Panc1 (cell line): ENCODE data around the gene CCDC169.

ENCODE experiments used
- POLR2AphosphoS5 ChIP-seq: IDR thresholded peaks from 2 replicates; pipeline ENCODE4 v1.6.1; 2012; ENCODE audit warnings: mild to moderate bottlenecking, low read depth, low read length, moderate library complexity
- REST ChIP-seq, 2 experiments: IDR thresholded peaks; 2 replicates each; pipeline ENCODE4 v1.6.1; 2011 to 2012; ENCODE audit warnings: low read depth in 2 of 2, control low read depth in 1 of 2, low read length in 1 of 2, mild to moderate bottlenecking in 1 of 2, moderate library complexity in 1 of 2; ENCODE audit not compliant: insufficient read depth in 1 of 2
- SIN3A ChIP-seq: IDR thresholded peaks from 2 replicates; pipeline ENCODE4 v1.6.1; 2012; ENCODE audit warnings: low read depth, mild to moderate bottlenecking, low read length, moderate library complexity, borderline replicate concordance; ENCODE audit not compliant: insufficient read depth
- TF ChIP-seq, protein P1 (sequence below): fragments of 450-650 bp; IDR thresholded peaks from 2 replicates; pipeline ENCODE4 v1.5.1; 2017; ENCODE audit warnings: mild to moderate bottlenecking

- TF ChIP-seq REST (IDR thresholded peaks at IDR 0.05; ENCODE audit: insufficient read depth in 1 of 2, low read depth in 2 of 2, low read length in 1 of 2) = no peak
- TF ChIP-seq, protein P1, sequence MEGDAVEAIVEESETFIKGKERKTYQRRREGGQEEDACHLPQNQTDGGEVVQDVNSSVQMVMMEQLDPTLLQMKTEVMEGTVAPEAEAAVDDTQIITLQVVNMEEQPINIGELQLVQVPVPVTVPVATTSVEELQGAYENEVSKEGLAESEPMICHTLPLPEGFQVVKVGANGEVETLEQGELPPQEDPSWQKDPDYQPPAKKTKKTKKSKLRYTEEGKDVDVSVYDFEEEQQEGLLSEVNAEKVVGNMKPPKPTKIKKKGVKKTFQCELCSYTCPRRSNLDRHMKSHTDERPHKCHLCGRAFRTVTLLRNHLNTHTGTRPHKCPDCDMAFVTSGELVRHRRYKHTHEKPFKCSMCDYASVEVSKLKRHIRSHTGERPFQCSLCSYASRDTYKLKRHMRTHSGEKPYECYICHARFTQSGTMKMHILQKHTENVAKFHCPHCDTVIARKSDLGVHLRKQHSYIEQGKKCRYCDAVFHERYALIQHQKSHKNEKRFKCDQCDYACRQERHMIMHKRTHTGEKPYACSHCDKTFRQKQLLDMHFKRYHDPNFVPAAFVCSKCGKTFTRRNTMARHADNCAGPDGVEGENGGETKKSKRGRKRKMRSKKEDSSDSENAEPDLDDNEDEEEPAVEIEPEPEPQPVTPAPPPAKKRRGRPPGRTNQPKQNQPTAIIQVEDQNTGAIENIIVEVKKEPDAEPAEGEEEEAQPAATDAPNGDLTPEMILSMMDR = no peak
- TF ChIP-seq SIN3A = no peak
- TF ChIP-seq POLR2AphosphoS5 = no peak
Observed at GRCh38 chr13:36259361-36260137, 38.1 kb downstream of the CCDC169 start.
